Osteocyte (in vitro differentiated cells): ENCODE measurements around the gene MIOX. TPM values are rescaled to one million over a fixed set of nuclear protein-coding genes. Genes with fewer than 3 reads are reported as not detected.

ENCODE experiments used
- DNase-seq: peaks from one replicate; pipeline ENCODE4 v3.0.0; 2021; ENCODE audit warnings: mixed read lengths; ENCODE audit not compliant: unreplicated experiment; ENCODE audit errors: extremely low spot score
- H3K27ac Mint-ChIP-seq: one replicate; pipeline ENCODE4 v1.8.0; 2021; ENCODE audit warnings: mild to moderate bottlenecking, mixed read lengths; ENCODE audit not compliant: unreplicated experiment
- H3K27me3 Mint-ChIP-seq: one replicate; pipeline ENCODE4 v1.8.0; 2021; ENCODE audit warnings: mixed read lengths; ENCODE audit not compliant: unreplicated experiment
- H3K36me3 Mint-ChIP-seq: one replicate; pipeline ENCODE4 v1.8.0; 2021; ENCODE audit warnings: mixed read lengths; ENCODE audit not compliant: unreplicated experiment
- H3K4me1 Mint-ChIP-seq: one replicate; pipeline ENCODE4 v1.8.0; 2021; ENCODE audit warnings: mixed read lengths; ENCODE audit not compliant: unreplicated experiment
- H3K4me3 Mint-ChIP-seq: one replicate; pipeline ENCODE4 v1.8.0; 2021; ENCODE audit warnings: mild to moderate bottlenecking, moderate library complexity, mixed read lengths; ENCODE audit not compliant: unreplicated experiment
- H3K9me3 Mint-ChIP-seq: one replicate; pipeline ENCODE4 v1.8.0; 2021; ENCODE audit warnings: mixed read lengths; ENCODE audit not compliant: unreplicated experiment
- CTCF ChIP-seq: fragments of 200-600 bp; sonication (generic); IDR thresholded peaks from 2 replicates; pipeline ENCODE4 v1.5.0; 2021; ENCODE audit warnings: antibody characterized with exemption, mild to moderate bottlenecking, moderate library complexity
- long read RNA-seq: library from polyadenylated mRNA; unstranded; transcript quantifications from one replicate; pipeline ENCODE4 v2.0.0, GENCODE V29; 2021
- total RNA-seq: library from RNA; stranded (reverse); gene quantifications from 2 replicates; pipeline ENCODE4 v1.2.1, GENCODE V29; 2021

MIOX gene
- 0.76 and 1.5 TPM in 2 replicates for total RNA-seq
- long read RNA-seq, result 0 reads

DNA sequence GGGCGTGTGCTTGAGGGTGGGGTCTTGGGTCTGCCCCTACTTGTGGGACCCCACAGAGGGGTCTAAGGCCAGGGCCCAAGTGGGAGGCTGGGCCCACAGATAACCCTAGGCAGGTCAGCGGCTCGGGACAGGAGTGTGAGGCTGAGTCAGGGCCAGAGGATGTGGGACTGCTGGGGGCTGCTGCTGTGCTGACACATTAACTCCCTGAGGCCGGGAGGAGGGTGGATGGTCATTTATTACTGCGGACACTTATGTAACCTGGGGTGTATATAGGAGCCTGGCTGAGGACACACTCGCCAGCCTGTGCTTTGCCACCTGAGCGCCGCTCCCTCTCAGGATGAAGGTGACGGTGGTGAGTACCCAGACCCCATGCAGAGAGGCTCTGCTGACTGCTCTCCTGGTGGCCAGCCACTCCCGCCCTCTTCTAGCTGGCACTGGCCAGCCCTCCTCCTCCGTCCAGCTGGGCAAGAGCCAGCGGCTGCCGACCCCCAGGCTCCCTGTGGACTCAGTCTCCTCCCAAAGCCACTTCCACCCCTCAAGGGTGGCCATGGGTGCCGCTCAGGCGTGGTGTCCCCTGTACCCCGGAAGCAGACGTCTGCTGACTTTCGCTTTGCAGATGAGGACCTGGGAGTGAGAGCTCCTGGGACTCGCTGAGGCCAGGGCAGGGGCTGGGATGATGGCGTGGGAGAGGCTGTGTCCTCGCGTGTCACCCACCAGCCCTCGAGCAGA is at the start of gene MIOX:
MIOX (plus strand) TSS at position 299 of the 729 bp plus-strand sequence; CDS start at position 338, 39 bp downstream.
- no peak for DNase-seq
- Mint-ChIP-seq H3K27ac (peak within 1 kb of the TSS; percentile 57), H3K27me3 (no peaks in the 10 kb centered on the region), H3K9me3 (no peaks in the 10 kb centered on the region), H3K4me1 (peaks cover 12% of the 10 kb centered on the region), H3K36me3 (peaks cover 2% of the 10 kb centered on the region), H3K4me3 (no peak within 1 kb of the TSS)
- TF ChIP-seq CTCF, result no peak

DNA sequence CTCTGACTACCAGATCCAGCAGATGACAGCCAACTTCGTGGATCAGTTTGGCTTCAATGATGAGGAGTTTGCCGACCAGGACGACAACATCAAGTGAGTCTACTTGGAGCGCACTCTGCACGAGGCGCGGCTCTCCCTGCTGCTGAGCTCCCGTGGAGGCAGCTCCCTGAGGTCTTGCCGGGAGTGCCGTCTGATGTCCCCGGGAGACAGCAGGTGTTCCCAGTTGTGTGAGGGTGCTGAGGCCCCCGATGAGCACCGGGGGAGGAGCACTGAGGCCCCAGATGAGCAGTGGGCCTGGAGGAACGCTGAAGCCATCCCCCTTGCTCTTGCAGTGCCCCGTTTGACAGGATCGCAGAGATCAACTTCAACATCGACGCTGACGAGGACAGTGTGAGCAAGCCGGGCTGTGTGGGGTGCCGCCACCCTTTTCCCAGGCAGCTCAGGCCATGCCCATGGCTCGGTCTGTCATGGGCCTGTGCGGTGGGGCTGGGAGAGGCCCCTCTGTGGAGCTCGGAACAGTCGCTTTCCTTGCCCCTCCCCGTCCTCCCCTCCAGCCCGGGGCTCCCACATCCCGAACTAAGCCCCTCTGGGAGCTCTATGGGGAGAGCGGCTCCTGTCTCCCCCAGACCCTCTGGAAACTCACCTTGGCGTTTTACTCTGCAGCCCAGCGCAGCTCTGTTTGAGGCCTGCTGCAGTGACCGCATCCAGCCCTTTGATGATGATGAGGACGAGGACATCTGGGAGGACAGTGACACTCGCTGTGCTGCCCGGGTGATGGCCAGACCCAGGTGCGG is 49.0 kb upstream of the MIOX start:
- Mint-ChIP-seq H3K27ac (no peak overlapping the region), H3K9me3 (no peaks in the 10 kb centered on the region), H3K4me3 (no peak overlapping the region), H3K36me3 (peaks cover 11% of the 10 kb centered on the region), H3K27me3 (no peaks in the 10 kb centered on the region), H3K4me1 (no peaks in the 10 kb centered on the region)
- no peak for TF ChIP-seq CTCF
- DNase-seq, result no peak

DNA sequence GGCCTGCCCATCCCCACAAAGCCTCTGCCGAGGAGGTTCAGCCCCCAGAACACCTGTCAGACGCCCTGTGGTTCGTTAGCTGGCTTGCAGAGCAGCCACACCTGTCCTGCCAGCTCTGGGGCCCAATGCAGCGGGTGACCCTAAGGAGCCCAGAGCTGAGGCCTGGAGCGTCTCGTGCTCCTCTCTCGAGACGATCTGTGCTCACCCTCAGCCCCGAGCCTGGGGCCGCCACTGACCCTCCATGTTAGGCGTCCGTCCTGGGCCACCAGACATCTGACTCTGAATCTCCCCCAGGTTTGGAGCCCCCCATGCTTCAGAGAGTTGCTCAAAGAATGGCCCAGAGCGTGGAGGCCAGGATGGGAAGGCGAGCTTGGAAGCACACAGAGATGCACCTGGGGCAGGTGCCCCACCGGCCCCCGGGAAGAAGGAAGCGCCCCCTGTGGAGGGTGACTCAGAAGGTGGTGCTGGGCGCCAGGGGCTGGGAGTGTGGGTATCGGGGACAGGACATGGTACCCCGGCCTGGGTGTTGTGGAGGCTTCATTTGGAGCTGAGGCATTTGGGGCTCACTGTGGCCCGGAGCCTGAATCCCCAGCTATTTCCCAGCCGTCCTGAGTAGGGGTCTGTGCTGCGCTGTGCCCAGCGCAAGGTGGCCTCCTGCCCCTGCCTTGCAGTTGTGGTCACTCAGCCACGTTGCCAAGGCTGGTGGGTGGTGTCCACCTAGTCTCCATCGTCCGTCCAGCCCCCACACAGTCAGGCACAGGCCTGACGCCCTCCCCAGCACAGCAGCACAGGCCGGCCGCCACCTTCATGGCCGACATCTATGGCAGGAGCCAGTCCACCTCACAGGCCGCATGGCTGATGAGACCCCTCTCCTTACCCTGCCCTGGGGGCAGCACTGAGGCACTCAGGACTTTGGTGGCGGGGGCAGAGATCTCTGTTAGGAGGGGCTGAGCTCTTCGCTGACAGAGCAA is 48.1 kb upstream of the MIOX start:
- no peak for DNase-seq
- no peaks in the 10 kb centered on the region for H3K27me3 Mint-ChIP-seq
- H3K4me3 Mint-ChIP-seq, result no peak overlapping the region
- peaks cover 11% of the 10 kb centered on the region for H3K36me3 Mint-ChIP-seq
- no peak overlapping the region for H3K27ac Mint-ChIP-seq
- TF ChIP-seq CTCF, result no peak
- peaks cover 3% of the 10 kb centered on the region for H3K4me1 Mint-ChIP-seq
- H3K9me3 Mint-ChIP-seq, result no peaks in the 10 kb centered on the region

DNA sequence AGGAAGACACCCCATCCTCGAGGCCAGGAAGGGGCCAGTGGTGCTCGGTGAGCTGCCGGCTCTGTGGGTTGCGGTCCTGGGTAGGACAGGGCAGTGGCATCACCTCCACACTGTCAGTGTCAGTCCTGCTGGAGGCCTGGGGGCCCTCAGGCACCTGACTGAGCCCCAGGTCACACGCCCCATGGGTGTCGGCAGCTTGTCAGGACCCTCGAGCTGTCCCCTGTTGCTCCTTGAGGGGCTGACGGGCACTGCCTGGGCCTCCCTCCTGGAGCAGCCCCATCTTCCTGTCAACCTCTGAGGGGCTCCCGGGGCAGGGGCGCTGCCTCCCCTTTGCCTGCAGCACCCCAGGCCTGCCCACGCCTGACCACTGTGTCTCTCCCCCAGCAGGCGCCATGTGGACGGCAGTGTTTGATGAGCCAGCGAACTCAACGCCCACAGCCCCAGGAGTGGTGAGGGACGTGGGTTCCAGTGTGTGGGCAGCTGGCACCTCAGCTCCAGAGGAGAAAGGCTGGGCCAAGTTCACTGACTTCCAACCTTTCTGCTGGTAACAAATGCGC is 47.3 kb upstream of the MIOX start:
- Mint-ChIP-seq H3K36me3 (peaks cover 11% of the 10 kb centered on the region), H3K4me3 (no peak overlapping the region), H3K9me3 (no peaks in the 10 kb centered on the region), H3K4me1 (peaks cover 7% of the 10 kb centered on the region), H3K27me3 (no peaks in the 10 kb centered on the region), H3K27ac (no peak overlapping the region)
- TF ChIP-seq CTCF, result no peak
- no peak for DNase-seq
